Tibial nerve (tissue), 4 donors: ENCODE data around the gene KAT2B. TPM values are rescaled to one million over a fixed set of nuclear protein-coding genes. Genes with fewer than 3 reads are reported as not detected.

Experiments
- DNase-seq, 2 donors: peaks; one replicate each; pipeline ENCODE4 v3.0.0-alpha.2; 2019; ENCODE audit warnings: low spot score in 2 of 2
- H3K27ac ChIP-seq, 4 donors: fragments of 200-600 bp; sonication (generic) in 3 of 4; one replicate each; pipeline ENCODE4 v1.5.1; 2017 to 2019; ENCODE audit warnings: mild to moderate bottlenecking in 1 of 4
- H3K27me3 ChIP-seq, 2 donors: fragments of 200-600 bp; sonication (generic) in 1 of 2; one replicate each; pipeline versions ENCODE4 v1.5.1 to v1.6.0; 2017 to 2019
- H3K36me3 ChIP-seq, 3 donors: fragments of 200-600 bp; sonication (generic); one replicate each; pipeline ENCODE4 v1.5.1; 2018 to 2019
- H3K4me1 ChIP-seq, 4 donors: fragments of 200-600 bp; sonication (generic) in 3 of 4; one replicate each; pipeline ENCODE4 v1.5.1; 2017 to 2019
- H3K4me3 ChIP-seq, 4 donors: fragments of 200-600 bp; sonication (generic) in 3 of 4; one replicate each; pipeline ENCODE4 v1.5.1; 2017 to 2019; ENCODE audit warnings: mild to moderate bottlenecking in 1 of 4, moderate library complexity in 1 of 4
- H3K9me3 ChIP-seq, 4 donors: fragments of 200-600 bp; sonication (generic) in 3 of 4; one replicate each; pipeline ENCODE4 v1.5.1; 2017 to 2019
- CTCF ChIP-seq, 5 experiments: fragments of 200-600 bp in 3 of 5; fragments of 450-650 bp in 2 of 5; sonication (generic) in 3 of 5; IDR thresholded peaks; one replicate each; pipeline ENCODE4 v1.5.1; 2016 to 2019; ENCODE audit warnings: antibody characterized with exemption in 5 of 5, mild to moderate bottlenecking in 3 of 5, moderate library complexity in 2 of 5
- EP300 ChIP-seq, 2 donors: sonication (generic); formaldehyde crosslinking; IDR thresholded peaks; one replicate each; pipeline ENCODE4 v1.6.1; 2017; ENCODE audit warnings: antibody characterized with exemption in 2 of 2, mild to moderate bottlenecking in 1 of 2
- POLR2A ChIP-seq, 2 donors: fragments of 450-650 bp; IDR thresholded peaks; one replicate each; pipeline ENCODE4 v1.6.1; 2017; ENCODE audit warnings: antibody characterized with exemption in 2 of 2, mild to moderate bottlenecking in 2 of 2, moderate library complexity in 2 of 2
- WGBS, 2 donors: methylation state at CpG; one replicate each; pipeline ENCODE4 v1.1.5; 2018; 5-methylcytosine and 5-hydroxymethylcytosine counted together
- total RNA-seq, 4 donors: library from RNA; depleted of rRNA; stranded (reverse); fragments of >200 nt; gene quantifications; one replicate each; pipeline ENCODE4 v1.1.0, GENCODE V29; 2016

Gene KAT2B
- total RNA-seq, 4 donors from 2014 or later, result 34.5 to 87.2 (median 60.1) TPM

DNA sequence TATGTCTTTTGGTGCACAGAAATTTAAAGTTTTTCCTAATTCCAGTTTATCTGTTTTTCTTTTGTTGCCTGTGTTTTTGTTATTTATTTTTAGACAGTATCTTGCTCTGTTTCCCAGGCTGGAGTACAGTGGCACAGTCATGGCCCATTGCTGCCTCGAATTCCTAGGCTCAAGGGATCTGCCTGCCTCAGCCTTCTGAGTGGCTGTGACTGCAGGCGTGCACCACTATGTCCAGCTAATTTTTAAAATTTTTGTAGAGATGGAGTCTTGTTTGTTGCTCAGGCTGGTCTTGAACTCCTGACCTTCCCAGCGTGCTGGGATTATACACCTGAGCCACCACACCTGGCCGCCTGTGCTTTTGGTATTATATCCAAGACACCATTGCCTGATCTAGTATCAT lies 22.8 kb downstream of the KAT2B start:
- Histone ChIP-seq H3K4me1 (peaks cover 4 to 79% (median 28%) of the 10 kb centered on the region in 4 donors), H3K36me3 (no peaks in the 10 kb centered on the region), H3K9me3 (no peaks in the 10 kb centered on the region), H3K27ac (peak overlapping the region in 2 of 4 donors; percentile 46 to 77), H3K27me3 (no peaks in the 10 kb centered on the region), H3K4me3 (no peak overlapping the region)
- no peak for TF ChIP-seq CTCF (IDR thresholded peaks at IDR 0.05)
- no peak for TF ChIP-seq POLR2A (IDR thresholded peaks at IDR 0.05)
- TF ChIP-seq EP300 (IDR thresholded peaks at IDR 0.05), result no peak
- DNase-seq, result no peak
- WGBS, 2 donors, result 79 to 88% methylated on average over 4 of the region's 4 CpGs

- Histone ChIP-seq H3K9me3 (no peaks in the 10 kb centered on the region), H3K27me3 (no peaks in the 10 kb centered on the region), H3K27ac (peak overlapping the region in 2 of 4 donors; percentile 90 to 91), H3K4me3 (no peak overlapping the region), H3K36me3 (no peaks in the 10 kb centered on the region), H3K4me1 (peaks cover 4 to 83% (median 25%) of the 10 kb centered on the region in 4 donors)
- no peak for DNase-seq
- WGBS, 2 donors, result 81 to 87% methylated on average over 3 of the region's 3 CpGs
- TF ChIP-seq CTCF (IDR thresholded peaks at IDR 0.05), result no peak
- no peak for TF ChIP-seq EP300 (IDR thresholded peaks at IDR 0.05)
- TF ChIP-seq POLR2A (IDR thresholded peaks at IDR 0.05), result no peak
These were observed 24.1 kb downstream of the KAT2B start for GRCh38 chr3:20064387-20064786.

- H3K4me1 ChIP-seq, result peaks cover 4 to 84% (median 26%) of the 10 kb centered on the region in 4 donors
- H3K36me3 ChIP-seq, result no peaks in the 10 kb centered on the region
- no peak overlapping the region for H3K4me3 ChIP-seq
- WGBS, 2 donors, result 53 to 59% methylated on average over 5 of the region's 5 CpGs
- peak overlapping the region in 3 of 4 donors; percentile 26 to 91 (median 90) for H3K27ac ChIP-seq
- no peaks in the 10 kb centered on the region for H3K9me3 ChIP-seq
- no peak for DNase-seq
- TF ChIP-seq POLR2A (IDR thresholded peaks at IDR 0.05) (no peak), CTCF (IDR thresholded peaks at IDR 0.05) (no peak), EP300 (IDR thresholded peaks at IDR 0.05) (no peak)
- H3K27me3 ChIP-seq, result no peaks in the 10 kb centered on the region
These were observed 24.7 kb downstream of the KAT2B start for GRCh38 chr3:20064796-20065564.

DNA sequence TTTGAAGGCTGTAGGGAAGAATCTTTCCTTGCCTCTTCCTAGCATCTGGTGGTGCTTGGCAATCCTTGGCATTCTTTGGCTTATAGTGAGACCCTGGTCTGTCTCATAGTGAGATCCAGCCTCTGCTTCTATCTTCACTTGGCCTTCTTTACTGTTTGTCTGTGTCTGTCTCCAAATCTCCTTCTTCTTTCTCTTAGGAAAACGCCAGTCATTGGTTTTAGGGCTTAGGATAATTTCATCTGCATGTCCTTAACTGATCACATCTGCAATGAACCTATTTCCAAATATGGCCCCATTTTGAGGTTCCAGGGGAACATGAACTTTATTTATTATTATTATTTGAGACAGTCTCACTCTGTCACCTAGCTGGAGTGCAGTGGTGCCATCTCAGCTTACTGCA lies 25.8 kb downstream of the KAT2B start:
- no peak for DNase-seq
- peaks cover 0 to 75% (median 25%) of the 10 kb centered on the region in 4 donors for H3K4me1 ChIP-seq
- H3K4me3 ChIP-seq, result no peak overlapping the region
- H3K36me3 ChIP-seq, result no peaks in the 10 kb centered on the region
- H3K27me3 ChIP-seq, result no peaks in the 10 kb centered on the region
- 73 to 90% methylated on average over 1 of the region's 1 CpG for WGBS, 2 donors
- no peaks in the 10 kb centered on the region for H3K9me3 ChIP-seq
- H3K27ac ChIP-seq, result peak overlapping the region in 3 of 4 donors; percentile 52 to 91 (median 90)
- no peak for TF ChIP-seq EP300 (IDR thresholded peaks at IDR 0.05)
- no peak for TF ChIP-seq CTCF (IDR thresholded peaks at IDR 0.05)
- TF ChIP-seq POLR2A (IDR thresholded peaks at IDR 0.05), result no peak

DNA sequence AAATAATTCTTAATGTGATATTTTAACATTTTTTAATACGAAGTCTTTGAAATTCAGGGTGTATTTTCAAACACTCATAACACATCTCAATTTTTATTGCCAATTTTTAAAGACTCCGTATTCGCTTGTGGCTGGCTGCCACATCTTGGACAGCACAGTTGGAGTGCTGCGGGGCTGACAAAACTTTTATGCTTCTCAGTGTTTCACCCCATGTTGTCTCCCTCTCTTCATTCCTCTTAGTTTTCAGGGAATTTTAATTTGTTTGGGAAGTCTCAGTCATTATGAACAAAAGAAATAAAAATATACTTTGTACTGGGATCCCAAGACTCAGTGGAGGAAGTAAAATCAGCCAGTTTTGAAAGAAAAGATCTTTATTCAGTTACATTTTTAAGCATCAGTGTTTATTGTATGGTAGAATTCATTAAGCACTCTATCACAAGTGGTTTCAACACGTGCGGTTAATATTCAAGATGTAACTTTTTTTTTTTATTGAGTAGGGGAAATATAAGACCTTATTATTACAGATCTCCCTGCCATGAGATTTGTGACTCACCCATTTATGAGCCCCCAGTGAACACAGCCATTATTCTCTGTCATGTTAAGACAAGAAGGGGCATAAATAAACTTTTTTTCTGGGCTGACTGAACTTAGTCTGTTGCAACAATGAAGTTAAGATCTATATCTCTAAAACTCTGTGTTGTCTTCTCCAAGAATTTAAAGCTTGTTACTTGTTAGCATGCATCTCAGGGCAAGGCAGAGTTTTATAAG lies 26.8 kb downstream of the KAT2B start:
- no peak overlapping the region for H3K4me3 ChIP-seq
- WGBS, 2 donors, result 15 to 27% methylated on average over 6 of the region's 6 CpGs

More for the DNA sequence above, 26.8 kb downstream of the KAT2B start:
- TF ChIP-seq CTCF (IDR thresholded peaks at IDR 0.05) (no peak), EP300 (IDR thresholded peaks at IDR 0.05) (peak in 1 of 2 donors; percentile 7)
- Histone ChIP-seq H3K9me3 (no peaks in the 10 kb centered on the region), H3K27me3 (no peaks in the 10 kb centered on the region), H3K4me1 (peaks cover 0 to 80% (median 28%) of the 10 kb centered on the region in 4 donors), H3K27ac (peak overlapping the region; percentile 33 to 91 (median 62)), H3K36me3 (no peaks in the 10 kb centered on the region)
- DNase-seq, result no peak
